Fibroblast of pulmonary artery (primary cell): ENCODE data around the gene WASHC2A.
A peak's percentile ranks its signal among the peaks of the same experiment; 100 is the strongest.
"Not testable (repeated sequence)": the region's sequence is repeated elsewhere in the genome, so short reads cannot be mapped to it uniquely, and the experiment has no call there.

Source experiments
- DNase-seq: peaks from one replicate; pipeline ENCODE4 v3.0.0-alpha.2; 2010; ENCODE audit warnings: low read depth
- H3K4me3 ChIP-seq: replicated peaks from 2 replicates; pipeline ENCODE4 v1.5.1; 2011; ENCODE audit warnings: low read depth, mild to moderate bottlenecking, control low read depth, low read length, moderate library complexity
- CTCF ChIP-seq: IDR thresholded peaks from 2 replicates; pipeline ENCODE4 v1.5.1; 2011; ENCODE audit warnings: mild to moderate bottlenecking, control low read depth, low read length, inconsistent platforms; ENCODE audit errors: missing control alignments

The WASHC2A gene

DNA sequence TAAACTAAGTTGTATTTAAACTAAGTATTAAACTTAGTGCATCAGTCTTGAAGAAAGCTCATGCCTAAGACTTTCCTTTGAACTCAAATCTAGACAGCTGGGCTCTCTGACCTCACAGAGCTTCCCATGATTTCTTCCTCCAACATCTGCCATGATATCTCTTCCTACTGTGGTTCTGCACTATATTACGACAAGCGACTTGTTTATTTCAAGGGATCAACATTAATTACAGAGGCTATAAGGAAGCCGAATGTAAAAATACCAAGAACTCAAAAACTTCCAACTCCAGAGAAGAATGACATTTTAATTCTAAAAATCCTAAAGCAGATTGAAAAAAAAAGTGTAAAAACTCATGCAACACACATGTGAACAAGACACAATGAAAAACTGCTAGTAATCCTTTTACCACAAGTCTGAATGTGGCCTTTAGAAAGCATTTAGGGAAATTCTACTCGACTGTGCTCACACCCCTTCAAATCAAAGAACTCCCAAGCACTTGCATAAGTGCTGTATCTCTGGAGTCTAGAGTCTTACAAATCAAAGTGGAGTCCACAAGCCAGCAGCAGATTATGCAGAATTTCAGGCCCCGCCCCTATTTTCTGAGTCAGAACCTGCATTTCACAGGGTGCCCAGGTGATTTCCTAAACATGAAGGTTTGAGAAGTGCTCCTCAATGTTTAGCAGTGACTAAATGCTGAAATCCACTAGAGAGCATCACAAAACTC, 22.7 kb upstream of the WASHC2A start:
- TF ChIP-seq CTCF, result no peak
- no peak overlapping the region for H3K4me3 ChIP-seq
- DNase-seq, result no peak

DNA sequence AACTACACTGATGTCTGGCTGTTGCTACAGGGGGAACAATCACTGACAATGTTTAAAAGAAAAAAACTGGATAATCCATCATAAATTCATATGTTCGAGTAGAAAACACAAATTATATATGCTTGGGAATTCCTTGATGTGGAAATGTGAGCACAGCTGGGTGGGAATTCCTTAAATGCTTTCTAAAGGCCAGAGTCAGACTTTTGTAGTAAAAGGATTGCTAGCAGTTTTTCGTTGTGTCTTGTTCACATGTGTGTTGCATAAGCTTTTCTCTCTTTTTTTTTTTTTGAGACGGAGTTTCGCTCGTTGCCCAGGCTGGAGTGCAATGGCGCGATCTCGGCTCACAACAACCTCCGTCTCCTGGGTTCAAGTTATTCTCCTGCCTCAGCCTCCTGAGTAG, 21.3 kb upstream of the WASHC2A start:
- H3K4me3 ChIP-seq, result not testable (repeated sequence)

DNA sequence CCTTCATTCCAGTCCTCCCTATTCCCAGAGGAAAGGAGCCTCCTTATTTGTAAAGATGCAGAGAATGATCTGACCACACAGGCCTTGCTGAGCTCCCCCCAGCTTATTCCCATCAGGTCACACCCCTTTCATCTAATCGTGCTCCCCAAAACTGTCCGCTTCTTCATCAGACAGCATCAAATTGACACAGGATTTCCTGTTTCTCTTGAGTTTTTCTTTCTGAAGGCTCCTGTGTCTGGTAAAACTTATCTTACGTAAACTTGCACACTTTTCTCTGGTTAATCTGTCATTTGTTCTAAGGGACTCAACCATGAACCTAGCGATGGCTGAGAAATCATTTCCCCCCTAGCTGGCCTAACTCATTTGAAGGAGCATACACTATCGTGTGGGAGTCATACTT, 20.2 kb upstream of the WASHC2A start:
- not testable (repeated sequence) for H3K4me3 ChIP-seq, DNase-seq

More for the DNA sequence above, 21.3 kb upstream of the WASHC2A start:
- DNase-seq, result not testable (repeated sequence)

DNA sequence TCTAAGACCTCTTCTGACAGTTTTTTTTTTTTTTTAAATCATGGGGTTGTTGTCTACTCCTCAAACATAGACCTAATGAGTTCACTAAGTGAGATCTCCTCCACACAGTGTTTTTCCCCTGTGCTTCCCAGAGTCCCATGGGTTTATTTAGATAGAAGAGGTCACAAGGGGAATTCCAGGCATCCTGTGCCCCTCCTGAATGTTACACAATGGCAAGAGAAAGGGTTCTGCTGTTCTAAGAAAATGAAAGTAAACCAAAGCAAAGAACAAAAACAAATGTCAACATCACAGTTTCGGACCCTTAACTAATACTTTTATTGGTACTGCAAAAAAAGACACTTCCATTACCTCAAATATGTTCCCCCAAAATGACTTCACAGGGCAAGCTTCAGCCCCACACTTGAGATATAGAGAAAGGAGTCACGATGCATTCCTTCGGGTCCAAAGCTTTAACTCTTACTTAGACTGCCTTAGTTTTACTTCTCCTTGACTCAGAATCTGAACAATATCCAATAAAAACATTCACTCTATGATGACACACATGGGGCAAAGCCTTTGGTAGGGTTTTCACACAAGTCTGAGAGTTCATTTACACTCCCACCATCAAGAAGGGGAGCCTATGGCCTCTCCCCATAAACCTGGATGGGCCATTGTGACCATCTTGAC, 15.6 kb upstream of the WASHC2A start:
- H3K4me3 ChIP-seq, result peak overlapping the region; percentile 5
- peak; percentile 68 for DNase-seq

DNA sequence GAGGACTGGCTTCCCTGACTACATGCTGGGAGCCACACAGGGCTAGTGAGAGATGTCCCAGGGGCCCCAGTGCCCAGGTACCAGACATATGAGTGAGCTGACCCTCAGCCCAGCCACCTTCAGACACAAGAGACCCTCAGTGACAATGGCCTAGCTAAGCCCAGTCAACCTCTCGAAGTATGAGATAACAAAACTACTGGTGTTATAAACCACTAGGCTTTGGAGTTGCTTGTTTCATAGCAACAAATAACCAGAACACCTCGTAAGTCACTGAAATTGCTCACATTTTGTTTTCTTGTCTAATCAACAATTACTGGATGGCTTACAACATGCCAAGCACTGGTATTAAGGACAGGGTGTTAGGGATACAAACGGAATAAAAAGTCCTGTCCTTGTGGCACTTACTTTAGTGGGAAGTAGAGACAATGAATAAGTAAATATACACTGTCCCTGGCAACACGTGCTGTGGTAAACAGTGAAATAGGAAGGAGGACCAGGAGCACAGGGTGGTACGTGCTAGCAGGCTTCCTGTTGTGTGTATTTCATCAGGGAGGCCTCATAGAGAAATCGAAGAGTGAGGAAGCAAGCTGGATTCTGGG, 14.9 kb upstream of the WASHC2A start:
- not testable (repeated sequence) for DNase-seq, H3K4me3 ChIP-seq

DNA sequence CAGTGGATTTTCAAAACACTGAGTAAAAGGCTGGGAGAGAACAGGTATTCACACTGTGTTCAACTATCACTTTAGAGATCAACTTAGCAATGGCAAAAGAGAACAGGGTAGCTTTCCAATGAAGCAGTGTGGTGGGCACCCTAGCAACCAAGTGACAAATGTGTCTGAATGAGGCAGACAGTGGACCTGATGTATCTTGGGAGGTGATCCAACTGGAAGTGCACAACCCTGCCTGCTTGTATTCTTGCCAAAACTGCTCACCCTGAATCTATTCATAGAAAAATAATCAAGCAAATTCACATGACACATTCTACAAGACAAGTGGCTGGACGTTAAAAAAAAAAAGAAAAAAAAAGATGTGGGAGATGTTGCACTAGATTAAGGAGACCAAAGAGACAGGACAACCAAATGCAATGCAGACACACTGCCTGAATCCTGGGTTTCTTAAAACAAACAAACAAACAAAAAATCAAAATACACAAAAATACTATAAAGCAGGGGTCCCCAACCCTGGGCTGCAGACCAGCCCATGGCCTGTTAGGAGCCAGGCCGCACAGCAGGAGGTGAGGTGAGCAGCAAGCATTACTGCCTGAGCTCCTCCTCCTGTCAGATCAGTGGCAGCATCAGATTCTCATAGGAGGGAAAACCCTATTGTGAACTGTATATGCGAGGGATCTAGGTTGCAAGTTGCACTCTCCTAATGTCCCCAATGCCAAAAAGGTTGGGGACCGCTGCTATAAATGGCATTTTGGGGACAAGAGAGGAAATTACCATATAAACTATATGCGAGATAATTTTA, 12.1 kb upstream of the WASHC2A start:
- not testable (repeated sequence) for DNase-seq, H3K4me3 ChIP-seq

DNA sequence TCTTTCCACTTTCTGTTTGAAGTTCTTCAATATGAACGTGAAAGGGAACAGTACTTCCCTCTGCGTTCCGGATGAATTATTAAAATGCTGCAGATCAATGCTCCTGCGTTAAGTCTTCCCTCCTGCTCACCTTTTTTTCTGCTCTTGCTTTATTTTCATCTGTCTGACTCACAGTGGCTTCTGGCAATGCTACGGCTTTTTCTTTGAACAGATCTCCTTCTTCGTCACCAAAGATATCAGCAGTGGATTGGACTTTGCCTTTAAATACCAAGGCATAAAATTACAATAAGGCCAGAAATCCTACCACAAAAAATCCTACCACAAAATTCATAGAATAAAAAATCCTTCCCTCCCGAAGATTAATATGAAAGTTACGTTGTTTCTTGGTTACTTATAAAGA, 11.1 kb upstream of the WASHC2A start:
- not testable (repeated sequence) for DNase-seq, H3K4me3 ChIP-seq

DNA sequence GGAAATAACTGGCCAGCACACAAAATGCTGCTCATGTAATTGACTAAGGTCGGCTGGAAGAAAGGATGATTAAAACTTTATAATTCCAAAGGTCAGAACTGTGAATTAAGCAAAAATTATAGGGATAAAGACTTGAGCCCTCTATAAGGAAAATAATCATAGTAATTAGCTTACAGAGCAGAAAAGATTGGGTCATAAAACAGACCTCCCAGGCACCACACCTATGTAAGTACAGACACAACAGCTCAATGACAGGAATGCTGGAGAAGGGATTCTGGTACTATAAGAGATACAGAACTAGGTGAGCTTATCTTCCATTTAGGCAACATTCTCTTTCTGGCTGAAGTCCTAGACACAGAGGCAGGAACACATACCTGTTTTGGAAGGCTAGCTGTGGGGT, 9.0 kb upstream of the WASHC2A start:
- not testable (repeated sequence) for DNase-seq, H3K4me3 ChIP-seq

DNA sequence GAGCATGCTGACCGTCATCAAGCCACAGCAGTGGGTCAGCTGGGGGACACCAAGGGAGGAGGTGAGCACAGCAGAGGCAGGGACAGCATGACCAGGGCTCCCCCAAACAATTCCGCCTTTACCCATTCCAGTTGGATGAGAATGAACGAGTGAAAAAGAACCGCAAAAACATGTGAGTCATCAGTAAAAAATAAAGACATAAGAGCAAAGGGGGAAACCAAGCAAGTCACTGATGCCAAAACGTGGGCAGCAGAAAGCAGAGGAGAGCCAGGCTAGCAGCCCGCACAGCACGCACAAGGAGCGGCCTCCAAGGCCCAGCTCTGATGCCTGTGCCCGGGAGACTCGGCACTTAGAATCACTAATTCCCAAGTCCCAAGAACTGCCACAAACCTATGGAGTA, 7.8 kb upstream of the WASHC2A start:
- DNase-seq, H3K4me3 ChIP-seq: not testable (repeated sequence)

DNA sequence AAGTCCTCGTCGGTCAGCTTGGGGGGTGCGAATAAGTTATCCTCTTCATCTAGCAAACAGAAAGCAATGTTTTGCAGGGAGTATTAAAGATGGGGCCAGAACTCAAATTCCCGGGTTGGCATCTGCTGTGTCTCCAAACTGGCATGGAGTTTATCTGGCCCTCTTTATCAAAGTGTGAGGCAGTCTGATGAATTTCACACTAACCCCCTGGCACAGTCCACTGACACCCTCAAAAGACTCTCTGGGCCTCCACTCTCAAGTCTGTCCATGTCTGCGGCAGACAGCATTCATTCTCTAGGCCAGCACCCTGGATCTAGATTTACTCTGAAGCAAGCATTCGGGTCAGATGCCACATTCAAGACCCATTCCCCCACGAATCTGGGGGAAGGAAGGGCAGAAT, 6.2 kb upstream of the WASHC2A start:
- not testable (repeated sequence) for DNase-seq, H3K4me3 ChIP-seq

GRCh38 chr10:50063100-50063499, 4.7 kb upstream of the WASHC2A start:
- TF ChIP-seq CTCF, result peak; percentile 8
- no peak for DNase-seq
- H3K4me3 ChIP-seq, result no peak overlapping the region

DNA sequence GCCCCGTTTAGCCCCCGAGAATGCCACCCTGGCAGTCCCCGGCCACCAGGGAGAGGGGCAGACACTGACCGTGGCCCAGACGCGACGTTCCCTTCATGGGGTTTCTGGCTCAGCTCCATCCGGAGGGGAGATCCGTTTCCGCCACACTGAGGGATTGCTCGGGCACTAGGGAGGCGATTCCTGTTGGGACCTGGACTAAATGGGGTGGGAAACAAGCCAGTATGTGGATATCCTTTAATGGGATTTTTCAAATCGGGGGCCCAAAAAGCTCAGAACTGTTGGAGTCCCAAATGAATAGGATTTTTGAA, 552 bp downstream of the WASHC2A start:
- DNase-seq, result not testable (repeated sequence)
- H3K4me3 ChIP-seq, result peak overlapping the region; percentile 67

DNA sequence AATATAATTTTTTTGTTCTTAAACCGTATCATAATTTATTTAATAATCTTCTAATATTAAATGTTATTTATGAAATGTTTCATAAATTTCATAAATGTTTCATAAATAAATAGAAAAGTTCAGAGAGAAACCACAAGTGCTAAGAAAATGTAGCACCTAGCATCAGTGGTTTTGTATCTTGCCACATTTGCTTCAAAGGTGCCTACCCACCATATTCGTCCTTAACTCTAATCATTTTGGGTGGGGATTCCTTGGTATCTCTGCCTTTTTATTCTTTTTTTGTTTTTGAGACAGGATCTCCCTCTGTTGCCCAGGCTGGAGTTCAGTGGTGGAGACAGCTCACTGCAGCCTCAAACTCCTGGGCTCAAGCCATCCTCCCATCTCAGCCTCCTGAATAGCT, 7.4 kb downstream of the WASHC2A start:
- H3K4me3 ChIP-seq, DNase-seq: not testable (repeated sequence)
